GM21367 (cell line): ENCODE data around the gene VIT.

Experiments used
- ATAC-seq: cut with Tn5 transposase; IDR thresholded peaks from one replicate; pipeline ENCODE4 v1.9.1; 2021; ENCODE audit not compliant: unreplicated experiment

Gene VIT

GRCh38 chr2:36756438-36756837 is 59.9 kb downstream of the VIT start:
- ATAC-seq, result no peak

- ATAC-seq, result no peak
Measured at GRCh38 chr2:36762764-36763490, 66.4 kb downstream of the VIT start.

GRCh38 chr2:36769106-36769505 is 72.6 kb downstream of the VIT start:
- ATAC-seq, result no peak

GRCh38 chr2:36770542-36771287 is 74.2 kb downstream of the VIT start:
- peak; percentile 47 for ATAC-seq

GRCh38 chr2:36771671-36772070 is 75.2 kb downstream of the VIT start:
- ATAC-seq, result no peak

GRCh38 chr2:36773947-36774346 is 77.4 kb downstream of the VIT start:
- no peak for ATAC-seq

- ATAC-seq, result no peak
Measured at GRCh38 chr2:36775261-36775660, 78.8 kb downstream of the VIT start.

- no peak for ATAC-seq
Measured at GRCh38 chr2:36775806-36776205, 79.3 kb downstream of the VIT start.

- no peak for ATAC-seq
Measured at GRCh38 chr2:36777272-36777671, 80.8 kb downstream of the VIT start.

GRCh38 chr2:36777788-36778187 is 81.3 kb downstream of the VIT start:
- no peak for ATAC-seq

- ATAC-seq, result no peak
Measured at GRCh38 chr2:36779462-36779861, 83.0 kb downstream of the VIT start.

GRCh38 chr2:36780231-36780839 is 83.8 kb downstream of the VIT start:
- peak; percentile 50 for ATAC-seq

GRCh38 chr2:36781907-36782720 is 85.6 kb downstream of the VIT start:
- ATAC-seq, result no peak

GRCh38 chr2:36783246-36783645 is 86.7 kb downstream of the VIT start:
- ATAC-seq, result no peak

- peak; percentile 57 for ATAC-seq
Measured at GRCh38 chr2:36785179-36785795, 88.8 kb downstream of the VIT start.

- ATAC-seq, result no peak
Measured at GRCh38 chr2:36789181-36789804, 92.8 kb downstream of the VIT start.

GRCh38 chr2:36792951-36793350 is 96.4 kb downstream of the VIT start:
- no peak for ATAC-seq

- no peak for ATAC-seq
Measured at GRCh38 chr2:36797324-36798070, 101.0 kb downstream of the VIT start.

GRCh38 chr2:36798724-36799123 is 102.2 kb downstream of the VIT start:
- ATAC-seq, result no peak

GRCh38 chr2:36800381-36800780 is 103.9 kb downstream of the VIT start:
- ATAC-seq, result no peak
